ENCODE results near the gene HCK.

The HCK gene

GRCh38 chr20:32091888-32092346 is 39.9 kb downstream of the HCK start:
- H3K27ac ChIP-seq, result no peak overlapping the region
- DNase-seq (ENCODE audit: low spot score), result no peak
- TF ChIP-seq CTCF (IDR thresholded peaks at IDR 0.05), result peak; percentile 62

GRCh38 chr20:32098786-32099185 is 46.7 kb downstream of the HCK start:
- no peak overlapping the region for H3K27ac ChIP-seq
- peak; percentile 54 for DNase-seq (ENCODE audit: low spot score)
- TF ChIP-seq CTCF (IDR thresholded peaks at IDR 0.05), result no peak
- H3K4me3 ChIP-seq, result no peak overlapping the region

More at GRCh38 chr20:32091888-32092346, 39.9 kb downstream of the HCK start:
- H3K4me3 ChIP-seq, result no peak overlapping the region

- TF ChIP-seq CTCF (IDR thresholded peaks at IDR 0.05), result no peak
- peak overlapping the region in 1 of 2 donors; percentile 94 for H3K27ac ChIP-seq
- peak overlapping the region; percentile 98 for H3K4me3 ChIP-seq
- DNase-seq (ENCODE audit: low spot score), result no peak
These were observed 56.9 kb downstream of the HCK start for GRCh38 chr20:32108814-32109391.

GRCh38 chr20:32109392-32110172 is 57.5 kb downstream of the HCK start, which contains the start of gene TM9SF4:
Gene TM9SF4 (plus strand): TSS chr20:32109714. CDS start chr20:32109741, 27 bp downstream.
- peak; percentile 92 for DNase-seq (ENCODE audit: low spot score)
- no peak for TF ChIP-seq CTCF (IDR thresholded peaks at IDR 0.05)
- H3K4me3 ChIP-seq, result peak within 1 kb of the TSS; percentile 98

GRCh38 chr20:32110173-32110704 is 58.2 kb downstream of the HCK start:
- Histone ChIP-seq H3K27ac (peak overlapping the region; percentile 94 to 96), H3K4me3 (peak overlapping the region; percentile 98)
- no peak for TF ChIP-seq CTCF (IDR thresholded peaks at IDR 0.05)
- DNase-seq (ENCODE audit: low spot score), result no peak

More at GRCh38 chr20:32109392-32110172, 57.5 kb downstream of the HCK start, which contains the start of gene TM9SF4:
- H3K27ac ChIP-seq, result peak within 1 kb of the TSS; percentile 94 to 96

GRCh38 chr20:32110727-32111126 is 58.7 kb downstream of the HCK start:
- Histone ChIP-seq H3K4me3 (peak overlapping the region; percentile 98), H3K27ac (no peak overlapping the region)
- no peak for TF ChIP-seq CTCF (IDR thresholded peaks at IDR 0.05)
- no peak for DNase-seq (ENCODE audit: low spot score)

All from coronary artery (tissue), 2 donors.